Esophagus squamous epithelium (tissue), 5 donors: ENCODE data around the gene COX5B. TPM values are rescaled to one million over a fixed set of nuclear protein-coding genes. Genes with fewer than 3 reads are reported as not detected.
"Not testable (repeated sequence)": the region's sequence is repeated elsewhere in the genome, so short reads cannot be mapped to it uniquely, and the experiment has no call there.

Source experiments
- DNase-seq: peaks from one replicate; lab custom pipeline; 2025; lab: John Stamatoyannopoulos, UW
- H3K27ac ChIP-seq, 4 donors: fragments of 200-600 bp; sonication (generic); one replicate each; pipeline ENCODE4 v1.5.1; 2016 to 2019; ENCODE audit warnings: mild to moderate bottlenecking in 1 of 4
- H3K27me3 ChIP-seq, 4 donors: fragments of 200-600 bp; sonication (generic); 1 replicate in 3 of 4; 2 replicates in 1 of 4; pipeline versions ENCODE4 v1.5.1 to v1.6.0; 2017 to 2021; ENCODE audit warnings: antibody characterized with exemption in 1 of 4
- H3K36me3 ChIP-seq, 3 donors: fragments of 200-600 bp; sonication (generic); one replicate each; pipeline ENCODE4 v1.5.1; 2016 to 2019
- H3K4me1 ChIP-seq, 3 donors: fragments of 200-600 bp; sonication (generic); one replicate each; pipeline ENCODE4 v1.5.1; 2017 to 2019
- H3K4me3 ChIP-seq, 4 donors: fragments of 200-600 bp; sonication (generic); 1 replicate in 3 of 4; 2 replicates in 1 of 4; pipeline ENCODE4 v1.5.1; 2016 to 2019; ENCODE audit warnings: mild to moderate bottlenecking in 2 of 4, moderate library complexity in 1 of 4
- H3K9me3 ChIP-seq, 3 donors: fragments of 200-600 bp; sonication (generic); one replicate each; pipeline ENCODE4 v1.5.1; 2016 to 2019
- CTCF ChIP-seq, 6 experiments: fragments of 450-650 bp in 4 of 6; fragments of 200-600 bp in 2 of 6; sonication (generic) in 2 of 6; IDR thresholded peaks; one replicate each; pipeline ENCODE4 v1.5.1; 2016 to 2019; ENCODE audit warnings: antibody characterized with exemption in 6 of 6, mild to moderate bottlenecking in 4 of 6, moderate library complexity in 4 of 6
- POLR2A ChIP-seq, 4 donors: fragments of 450-650 bp; IDR thresholded peaks; one replicate each; pipeline ENCODE4 v1.6.1; 2017; ENCODE audit warnings: antibody characterized with exemption in 4 of 4, mild to moderate bottlenecking in 4 of 4, moderate library complexity in 3 of 4
- WGBS, 2 donors: methylation state at CpG; one replicate each; pipeline ENCODE4 v1.1.5; 2018; 5-methylcytosine and 5-hydroxymethylcytosine counted together
- intact Hi-C: fragments of 100-400 bp; cut with DNase I; formaldehyde crosslinking; loops from one replicate; pipeline ENCODE4 v1.15.0; 2022
- total RNA-seq, 4 donors: library from RNA; depleted of rRNA; stranded (reverse); fragments of >200 nt; gene quantifications; one replicate each; pipeline ENCODE4 v1.1.0, GENCODE V29; 2016
- donor health status: DM: yes; HTN: yes; CAD: no.

Gene COX5B
- total RNA-seq, 4 donors from 2014 or later = 350 to 487 (median 415) TPM

GRCh38 chr2:97676620-97677019 lies 30.8 kb downstream of the COX5B start:
- no peak for DNase-seq
- Histone ChIP-seq H3K27ac (no peak overlapping the region), H3K36me3 (no peaks in the 10 kb centered on the region), H3K9me3 (no peaks in the 10 kb centered on the region), H3K4me3 (no peak overlapping the region), H3K27me3 (no peaks in the 10 kb centered on the region), H3K4me1 (no peaks in the 10 kb centered on the region)
- TF ChIP-seq CTCF (IDR thresholded peaks at IDR 0.05) = no peak
- TF ChIP-seq POLR2A (IDR thresholded peaks at IDR 0.05) = no peak
- 88 to 100% methylated on average over 1 of the region's 1 CpG for whole genome bisulfite sequencing, 2 donors
- intact Hi-C loops = no loop called here

GRCh38 chr2:97677480-97677879 lies 31.6 kb downstream of the COX5B start:
- no peaks in the 10 kb centered on the region for H3K36me3 ChIP-seq
- intact Hi-C loops = no loop called here
- H3K27me3 ChIP-seq = no peaks in the 10 kb centered on the region
- H3K9me3 ChIP-seq = no peaks in the 10 kb centered on the region
- TF ChIP-seq CTCF (IDR thresholded peaks at IDR 0.05) (no peak), POLR2A (IDR thresholded peaks at IDR 0.05) (no peak)
- no peak for DNase-seq
- H3K4me1 ChIP-seq = no peaks in the 10 kb centered on the region
- 80 to 91% methylated on average over 2 of the region's 2 CpGs for WGBS, 2 donors
- no peak overlapping the region for H3K4me3 ChIP-seq
- no peak overlapping the region for H3K27ac ChIP-seq

- 84 to 100% methylated on average over 1 of the region's 1 CpG for WGBS, 2 donors
- Histone ChIP-seq H3K27ac (no peak overlapping the region), H3K4me1 (no peaks in the 10 kb centered on the region), H3K9me3 (no peaks in the 10 kb centered on the region), H3K4me3 (no peak overlapping the region), H3K36me3 (no peaks in the 10 kb centered on the region), H3K27me3 (no peaks in the 10 kb centered on the region)
- intact Hi-C loops = no loop called here
- no peak for DNase-seq
- TF ChIP-seq POLR2A (IDR thresholded peaks at IDR 0.05) (no peak), CTCF (IDR thresholded peaks at IDR 0.05) (no peak)
Observed at GRCh38 chr2:97678298-97678697, 32.4 kb downstream of the COX5B start.

- H3K4me1 ChIP-seq, H3K9me3 ChIP-seq, H3K27me3 ChIP-seq, H3K27ac ChIP-seq, intact Hi-C loops, DNase-seq, H3K4me3 ChIP-seq, H3K36me3 ChIP-seq: not testable (repeated sequence)
- WGBS, 2 donors = 78 to 83% methylated on average over 2 of the region's 3 CpGs
Observed at GRCh38 chr2:97687235-97687634, 41.4 kb downstream of the COX5B start.

GRCh38 chr2:97688062-97688827 lies 42.4 kb downstream of the COX5B start:
- WGBS, 2 donors = 68 to 82% methylated on average over 8 to 9 of the region's 11 CpGs
- TF ChIP-seq CTCF (IDR thresholded peaks at IDR 0.05) (no peak), POLR2A (IDR thresholded peaks at IDR 0.05) (no peak)
- intact Hi-C loops = no loop called here

More at GRCh38 chr2:97688062-97688827, 42.4 kb downstream of the COX5B start:
- Histone ChIP-seq H3K4me3 (no peak overlapping the region), H3K27ac (no peak overlapping the region), H3K4me1 (no peaks in the 10 kb centered on the region), H3K9me3 (no peaks in the 10 kb centered on the region), H3K27me3 (no peaks in the 10 kb centered on the region), H3K36me3 (no peaks in the 10 kb centered on the region)
- no peak for DNase-seq
